NCI-H2107 treated with DMSO at 0.1 percent for 48 hours (cell line): Measurements from ENCODE around the gene SLCO3A1.

ENCODE experiments used
- DNase-seq: peaks from one replicate; lab custom pipeline; 2025; ENCODE audit not compliant: unreplicated experiment; lab: John Stamatoyannopoulos, UW

SLCO3A1 gene

DNA sequence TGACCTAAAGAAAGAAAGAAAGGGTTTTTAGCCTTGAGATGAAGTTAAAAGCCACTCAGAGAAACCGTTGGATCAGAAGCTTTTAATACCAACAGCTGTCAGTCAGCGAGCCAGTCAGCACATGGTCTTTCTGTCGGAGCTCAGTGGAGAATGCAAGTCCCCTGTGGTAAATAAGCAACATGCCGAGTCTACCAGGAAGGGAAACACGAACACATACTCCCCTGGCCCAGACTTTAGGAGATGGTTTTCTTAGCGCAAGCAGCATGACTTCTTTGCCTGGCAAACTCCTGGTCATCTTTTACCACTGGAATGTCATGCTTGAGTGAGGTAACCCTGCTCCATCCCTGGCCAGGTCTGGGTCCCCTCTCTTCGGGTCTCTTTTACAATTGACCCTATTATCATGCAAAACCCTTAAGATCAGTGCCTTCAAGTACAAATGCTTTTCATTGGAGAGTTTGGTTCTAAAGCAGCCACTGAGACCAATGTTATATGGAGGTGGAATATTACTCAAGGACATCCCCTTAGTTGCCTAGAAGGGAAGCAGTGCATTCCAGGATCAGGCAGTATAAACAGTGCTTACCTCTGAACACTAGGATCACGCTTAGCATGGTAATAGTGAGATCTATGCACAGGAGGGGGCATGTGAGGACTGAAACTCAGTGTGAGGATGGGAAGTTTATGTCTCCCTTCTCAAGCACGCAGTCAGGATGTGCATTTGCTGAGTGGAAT lies 28.2 kb downstream of the SLCO3A1 start:
- no peak for DNase-seq

GRCh38 chr15:91882858-91883586 lies 29.5 kb downstream of the SLCO3A1 start:
- DNase-seq, result no peak

DNA sequence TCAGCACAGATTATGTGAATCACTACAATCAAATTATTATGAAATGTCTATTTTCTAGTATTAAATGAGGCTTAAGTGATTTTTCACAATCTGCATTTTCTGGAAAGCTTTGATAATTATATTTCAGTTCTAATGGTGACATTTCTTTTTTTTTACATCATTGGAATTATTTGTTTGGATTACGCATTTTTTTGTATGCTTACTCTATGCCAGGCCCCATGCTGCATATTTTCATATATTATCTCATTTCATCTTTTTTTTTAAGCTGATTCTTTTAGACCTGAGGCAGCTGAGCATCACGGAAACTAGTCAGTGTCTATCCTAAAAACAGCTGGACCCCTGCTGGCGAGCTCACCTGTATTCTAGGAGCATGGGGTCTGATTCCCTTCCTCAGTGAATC lies 31.1 kb downstream of the SLCO3A1 start:
- no peak for DNase-seq

GRCh38 chr15:91885054-91885453 lies 31.5 kb downstream of the SLCO3A1 start:
- no peak for DNase-seq

DNA sequence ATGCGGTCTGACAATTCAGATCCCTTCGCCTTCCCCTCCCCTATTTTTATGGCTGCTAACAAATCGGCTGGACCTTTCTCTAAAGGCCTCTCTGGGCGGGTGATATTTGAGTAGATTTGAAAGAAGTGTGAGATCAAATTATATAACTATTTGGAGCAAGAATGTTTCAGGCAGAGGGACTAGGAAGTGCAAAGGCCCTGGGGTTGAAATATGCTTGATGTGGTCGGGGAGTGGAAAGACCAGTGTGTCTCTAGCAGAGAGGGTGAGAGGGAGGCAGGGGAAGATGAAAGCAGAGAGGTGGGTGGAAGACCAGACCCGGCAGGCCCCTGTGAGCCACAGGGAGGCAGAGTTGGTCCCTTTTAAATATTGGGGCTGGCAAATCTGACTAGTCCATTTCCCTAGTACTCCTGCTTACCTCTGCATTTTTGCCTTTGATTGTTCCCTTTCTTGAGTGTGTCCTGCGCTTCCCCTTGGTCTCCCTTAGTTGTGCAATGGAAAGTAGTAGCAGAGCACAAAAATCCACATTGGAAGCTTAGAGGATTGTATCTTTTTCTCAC lies 32.3 kb downstream of the SLCO3A1 start:
- no peak for DNase-seq

- DNase-seq, result no peak
These were observed 33.4 kb downstream of the SLCO3A1 start for GRCh38 chr15:91886878-91887277.

DNA sequence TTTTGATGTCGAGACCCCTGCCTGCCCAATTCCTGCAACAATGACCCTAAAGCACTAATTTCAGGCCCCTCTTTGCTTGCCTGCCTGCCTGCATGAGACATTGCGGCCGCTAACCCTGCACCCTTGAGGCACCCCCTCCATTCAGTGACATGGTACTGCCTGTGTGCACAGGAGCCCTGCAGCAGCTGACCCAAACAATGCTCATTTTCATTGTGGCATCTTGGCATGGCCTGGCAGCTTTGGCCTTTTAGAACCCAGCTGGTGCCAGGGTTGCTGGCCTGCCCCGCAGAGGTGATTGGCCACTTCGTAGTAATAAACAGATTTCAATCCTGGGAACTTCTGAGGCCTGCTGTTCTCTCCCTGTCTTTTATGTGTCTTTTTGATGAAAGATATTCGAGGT lies 33.8 kb downstream of the SLCO3A1 start:
- DNase-seq, result no peak

DNA sequence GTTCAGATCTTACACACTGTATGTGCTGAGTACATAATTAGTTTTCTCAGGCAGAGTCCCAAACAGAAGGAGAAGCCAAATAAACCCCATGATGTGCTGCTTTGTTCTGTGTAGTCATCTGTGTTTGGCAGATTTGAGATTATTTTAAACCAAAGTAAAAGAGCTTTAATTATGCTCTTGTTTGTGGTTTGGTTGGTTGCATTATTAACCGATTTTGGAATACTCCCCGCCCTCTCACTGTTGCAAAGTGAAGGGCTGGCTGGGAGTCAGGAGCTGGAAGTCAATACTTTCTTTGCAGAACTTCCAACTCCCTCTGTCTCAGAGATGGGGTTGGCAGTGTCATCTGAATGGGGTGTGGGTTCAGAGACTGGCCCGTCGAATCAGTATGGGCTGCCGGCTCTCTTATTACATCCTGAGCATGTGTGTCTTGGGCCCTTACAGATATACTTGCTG lies 34.4 kb downstream of the SLCO3A1 start:
- DNase-seq, result no peak

DNA sequence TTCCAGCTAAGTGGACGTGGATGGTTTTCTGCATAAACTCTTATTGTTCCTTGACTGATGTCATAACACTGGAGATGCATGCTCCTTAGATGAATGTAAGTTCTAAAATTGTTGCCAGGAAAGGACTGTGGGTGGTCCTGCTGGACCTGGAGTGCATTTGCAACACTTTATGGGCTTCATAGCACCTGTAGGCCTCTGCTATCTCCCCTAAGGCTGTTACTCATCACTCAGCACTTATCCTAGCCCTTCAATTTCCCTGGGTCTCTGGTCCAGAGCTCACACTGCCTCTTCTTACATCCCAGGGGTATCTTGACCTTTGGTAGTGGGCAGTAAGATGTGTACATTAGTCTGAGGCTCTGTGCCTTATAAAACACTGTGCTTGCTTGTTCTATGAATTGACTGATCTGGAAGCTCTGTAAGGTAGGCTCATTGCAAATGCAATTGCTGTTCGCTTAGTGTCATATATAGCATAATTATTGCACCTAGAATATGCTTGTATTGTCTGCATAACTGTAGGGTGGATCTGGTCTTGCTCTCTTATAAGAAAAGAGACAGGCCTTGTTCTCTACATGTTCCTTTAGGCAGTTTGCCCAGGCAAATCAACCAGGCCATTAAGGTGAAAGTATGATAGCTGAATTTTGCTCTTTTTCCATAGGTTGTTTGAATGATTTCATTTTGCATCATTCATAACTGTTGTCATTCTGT lies 35.8 kb downstream of the SLCO3A1 start:
- no peak for DNase-seq

DNA sequence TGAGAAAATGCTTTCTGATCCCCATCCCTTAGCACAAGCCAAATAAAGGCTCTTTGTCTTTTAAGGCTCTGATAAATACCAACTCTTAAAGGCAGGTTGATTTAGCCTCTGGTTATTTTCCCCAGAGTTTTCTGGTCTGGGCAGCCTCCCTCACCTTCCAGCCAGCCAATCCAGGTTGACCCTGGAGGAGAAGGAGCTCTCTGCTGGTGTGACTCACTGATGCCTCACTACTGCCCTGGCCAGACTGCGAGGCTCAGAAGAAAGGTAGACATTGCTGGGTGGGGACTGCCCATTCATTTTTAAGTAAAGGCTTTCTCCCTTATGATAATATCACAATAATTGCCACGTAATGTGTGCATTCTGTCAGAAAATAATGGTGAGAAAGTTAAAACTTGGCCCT lies 37.1 kb downstream of the SLCO3A1 start:
- no peak for DNase-seq

DNA sequence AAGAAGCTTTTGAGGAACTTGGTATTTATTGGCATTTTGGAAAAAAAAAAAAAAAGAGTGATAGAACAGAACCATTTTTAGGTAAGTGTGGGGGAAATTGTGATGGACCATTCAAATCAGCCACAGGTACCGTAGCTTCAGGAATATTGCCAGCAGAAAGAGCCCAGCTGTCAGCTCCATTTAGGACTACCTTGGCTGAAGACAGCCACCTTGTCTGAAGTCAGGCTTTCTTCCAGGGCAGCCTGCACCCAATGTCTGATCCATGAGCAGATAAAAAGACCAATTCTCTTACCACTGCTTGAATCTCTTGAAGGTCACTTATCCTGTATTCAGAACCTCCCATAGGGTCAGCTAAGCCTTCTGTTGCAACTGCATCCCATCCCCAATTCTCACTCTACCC lies 37.6 kb downstream of the SLCO3A1 start:
- DNase-seq, result no peak

GRCh38 chr15:91891788-91892345 lies 38.4 kb downstream of the SLCO3A1 start:
- DNase-seq, result no peak

DNA sequence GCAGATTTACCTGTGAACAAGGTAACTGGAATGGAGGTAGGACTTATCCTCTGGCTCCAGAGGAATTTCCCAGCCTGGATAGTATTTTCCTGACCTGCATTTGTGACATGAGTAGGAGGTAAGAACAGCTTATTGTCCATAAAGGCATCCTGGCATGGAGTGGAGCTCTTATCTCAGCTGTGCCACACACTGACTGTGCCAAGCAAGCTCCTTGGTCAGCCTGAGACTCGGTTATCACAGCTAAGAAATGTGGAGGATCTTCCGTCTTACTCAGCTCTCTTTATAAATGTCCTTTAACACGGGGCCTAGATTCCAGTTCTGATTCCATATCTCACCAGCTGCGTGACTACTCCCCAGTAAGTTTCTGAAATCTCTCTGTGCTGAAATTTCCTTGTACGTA lies 38.9 kb downstream of the SLCO3A1 start:
- no peak for DNase-seq

- DNase-seq, result no peak
These were observed 41.1 kb downstream of the SLCO3A1 start for GRCh38 chr15:91894606-91895005.

DNA sequence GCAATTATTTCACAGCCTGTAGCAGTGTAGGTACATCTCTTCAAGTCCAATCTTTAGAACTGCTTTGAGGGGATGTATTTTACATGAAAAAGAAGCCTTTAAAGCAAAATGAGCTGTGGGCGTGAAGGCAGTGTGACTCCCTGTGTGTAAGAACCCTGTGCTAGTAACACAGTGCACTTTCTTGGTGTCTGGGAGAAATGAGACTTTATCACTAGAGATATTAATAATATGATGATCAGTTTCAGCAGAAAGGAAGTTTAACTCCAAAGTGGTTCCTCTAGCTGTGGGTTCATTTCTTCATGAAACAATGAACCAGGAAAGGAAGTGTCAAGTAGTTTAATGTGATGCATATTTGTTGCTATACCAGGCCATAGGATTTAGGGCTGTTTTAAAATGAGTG lies 41.5 kb downstream of the SLCO3A1 start:
- no peak for DNase-seq

DNA sequence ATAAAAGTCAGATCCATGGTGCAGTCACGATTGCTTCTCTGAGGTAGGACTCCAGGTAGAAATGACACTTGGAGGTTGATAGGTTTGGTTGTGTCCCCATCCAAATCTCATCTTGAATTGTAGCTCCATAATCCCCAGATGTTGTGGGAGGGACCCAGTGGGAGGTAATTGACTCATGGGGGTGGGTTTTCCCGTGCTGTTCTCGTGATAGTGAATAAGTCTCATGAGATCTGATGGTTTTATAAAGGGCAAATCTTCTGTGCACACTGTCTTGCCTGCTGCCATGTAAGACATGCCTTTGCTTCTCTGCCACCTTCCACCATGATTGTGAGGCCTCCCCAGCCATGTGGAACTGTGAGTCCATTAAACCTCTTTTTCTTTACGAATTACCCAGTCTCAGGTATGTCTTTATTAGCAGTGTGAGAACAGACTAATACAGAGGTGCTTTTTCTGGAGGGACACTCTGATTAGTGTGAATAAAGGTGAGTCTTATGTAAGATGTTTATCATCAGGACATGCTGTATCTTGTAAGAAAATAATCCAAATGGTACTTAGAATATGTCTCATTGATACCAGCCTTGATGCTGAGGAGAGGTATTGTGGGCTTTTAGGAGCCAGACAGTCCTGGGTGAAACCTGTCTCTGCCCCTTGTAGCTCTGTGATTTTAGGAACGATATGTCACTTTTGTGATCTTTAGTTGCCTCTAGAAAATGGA lies 43.0 kb downstream of the SLCO3A1 start:
- no peak for DNase-seq

GRCh38 chr15:91897585-91898372 lies 44.3 kb downstream of the SLCO3A1 start:
- no peak for DNase-seq

DNA sequence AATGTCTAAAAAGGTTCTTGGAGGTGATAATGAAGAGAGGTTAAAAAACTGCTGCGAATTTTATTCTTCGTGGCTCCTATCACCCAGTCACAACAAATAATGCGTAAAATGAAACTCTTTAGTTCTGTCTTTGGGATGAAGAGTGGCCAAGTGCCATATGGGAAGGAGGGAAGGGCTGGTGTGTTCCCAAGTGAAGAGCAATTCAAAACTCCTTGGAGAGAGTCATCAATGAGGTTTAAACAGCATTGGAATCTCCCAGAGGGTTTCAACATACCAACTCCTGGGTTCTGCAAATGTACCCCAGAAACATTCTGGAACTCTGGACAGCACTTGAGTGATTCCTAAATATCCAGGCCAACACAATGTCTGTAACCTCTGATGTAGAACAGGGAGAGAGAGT lies 45.3 kb downstream of the SLCO3A1 start:
- no peak for DNase-seq

GRCh38 chr15:91904942-91905341 lies 51.4 kb downstream of the SLCO3A1 start:
- no peak for DNase-seq

- DNase-seq, result no peak
These were observed 54.9 kb downstream of the SLCO3A1 start for GRCh38 chr15:91908391-91908790.
